Thymus (tissue), 11 donors: ENCODE data around the gene PTDSS2. TPM values are rescaled to one million over a fixed set of nuclear protein-coding genes. Genes with fewer than 3 reads are reported as not detected.
A peak's percentile ranks its signal among the peaks of the same experiment; 100 is the strongest.
"Not testable (repeated sequence)": the region's sequence is repeated elsewhere in the genome, so short reads cannot be mapped to it uniquely, and the experiment has no call there.

Experiments used
- DNase-seq, 9 donors: peaks; one replicate each; pipeline ENCODE4 v3.0.0-alpha.2; 2013; ENCODE audit warnings: low spot score in 9 of 9, low read depth in 6 of 9, missing footprints in 1 of 9
- H3K27ac ChIP-seq, 2 donors: one replicate each; pipeline ENCODE4 v1.5.1; 2013; ENCODE audit warnings: control low read depth in 1 of 2, low read depth in 1 of 2, low read length in 1 of 2, mild to moderate bottlenecking in 1 of 2, moderate library complexity in 1 of 2
- H3K27me3 ChIP-seq, 2 donors: one replicate each; pipeline ENCODE4 v1.5.1; 2013; ENCODE audit warnings: low read length in 1 of 2; ENCODE audit not compliant: control insufficient read depth in 2 of 2, insufficient read depth in 1 of 2
- H3K36me3 ChIP-seq, 2 donors: one replicate each; pipeline ENCODE4 v1.5.1; 2013; ENCODE audit warnings: low read length in 1 of 2, mild to moderate bottlenecking in 1 of 2, moderate library complexity in 1 of 2; ENCODE audit not compliant: control insufficient read depth in 2 of 2, insufficient read depth in 2 of 2
- H3K4me1 ChIP-seq, 2 donors: one replicate each; pipeline ENCODE4 v1.5.1; 2013; ENCODE audit warnings: low read length in 2 of 2; ENCODE audit not compliant: control insufficient read depth in 2 of 2, insufficient read depth in 2 of 2
- H3K4me3 ChIP-seq, 2 donors: one replicate each; pipeline ENCODE4 v1.5.1; 2013; ENCODE audit warnings: low read length in 2 of 2, control low read depth in 1 of 2, mild to moderate bottlenecking in 1 of 2
- H3K9me3 ChIP-seq, 2 donors: one replicate each; pipeline ENCODE4 v1.5.1; 2013; ENCODE audit warnings: low read length in 1 of 2, mild to moderate bottlenecking in 1 of 2; ENCODE audit not compliant: control insufficient read depth in 2 of 2, insufficient read depth in 1 of 2
- WGBS: extraction: QIAGEN DNeasy Blood & Tissue Kit; methylation state at CpG from one replicate; pipeline ENCODE4 v1.1.7; 2013; 5-methylcytosine and 5-hydroxymethylcytosine counted together
- polyA plus RNA-seq: library from polyadenylated mRNA; stranded (reverse); fragments of 200-250 nt; gene quantifications from one replicate; pipeline ENCODE4 v1.2.3, GENCODE V29; 2013
- total RNA-seq: library from RNA; stranded (reverse); fragments of 120-200 nt; gene quantifications from one replicate; pipeline ENCODE4 v1.2.4, GENCODE V29; 2013
- donor health status: healthy.

The PTDSS2 gene
- total and polyA plus RNA-seq, 2 donors = 12.1 to 24.1 TPM

DNA sequence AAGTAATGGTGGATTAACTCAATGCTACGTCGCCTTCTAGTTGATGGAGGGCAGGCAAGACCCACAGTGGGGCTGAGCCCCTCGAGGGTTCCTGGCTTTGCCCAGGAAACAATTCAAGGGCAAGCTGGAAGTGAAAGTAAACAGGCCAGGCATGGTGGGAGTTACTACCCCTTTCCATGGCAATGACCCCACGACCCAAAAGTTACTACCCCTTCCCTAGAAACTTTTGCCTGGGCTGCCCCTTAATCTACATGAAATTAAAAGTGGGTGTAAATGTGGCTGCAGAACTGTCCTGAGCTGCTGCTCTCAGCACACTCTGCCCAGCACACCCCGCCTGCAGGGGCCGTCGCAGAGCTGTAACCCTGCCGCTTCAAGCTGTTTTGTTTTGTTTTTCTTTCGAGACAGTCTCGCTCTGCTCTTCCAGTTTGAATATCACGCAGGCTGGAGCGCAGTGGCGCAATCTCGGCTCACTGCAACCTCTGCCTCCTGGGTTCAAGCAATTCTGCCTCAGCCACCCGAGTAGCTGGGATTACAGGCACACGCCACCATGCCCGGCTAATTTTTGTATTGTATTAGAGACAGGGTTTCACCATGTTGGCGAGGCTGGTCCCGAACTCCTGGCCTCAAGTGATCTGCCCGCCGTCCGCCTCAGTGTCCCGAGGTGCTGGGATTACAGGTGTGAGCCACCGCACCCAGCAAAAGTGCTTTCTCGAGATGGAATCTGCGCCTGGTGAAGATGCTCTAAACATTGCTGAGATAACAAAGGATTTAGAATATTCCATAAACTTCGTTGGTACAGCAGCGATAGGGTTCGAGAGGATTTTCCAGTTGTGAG is 62.9 kb downstream of the PTDSS2 start:
- no peak overlapping the region for H3K27ac ChIP-seq
- no peak overlapping the region for H3K4me3 ChIP-seq
- no peaks in the 10 kb centered on the region for H3K27me3 ChIP-seq
- H3K4me1 ChIP-seq = peaks cover 0 to 4% of the 10 kb centered on the region in 2 donors
- DNase-seq = no peak
- WGBS = 94% methylated on average over 29 of the region's 29 CpGs
- H3K9me3 ChIP-seq = peaks cover 0 to 17% of the 10 kb centered on the region in 2 donors
- peaks cover 9 to 19% of the 10 kb centered on the region in 2 donors for H3K36me3 ChIP-seq

DNA sequence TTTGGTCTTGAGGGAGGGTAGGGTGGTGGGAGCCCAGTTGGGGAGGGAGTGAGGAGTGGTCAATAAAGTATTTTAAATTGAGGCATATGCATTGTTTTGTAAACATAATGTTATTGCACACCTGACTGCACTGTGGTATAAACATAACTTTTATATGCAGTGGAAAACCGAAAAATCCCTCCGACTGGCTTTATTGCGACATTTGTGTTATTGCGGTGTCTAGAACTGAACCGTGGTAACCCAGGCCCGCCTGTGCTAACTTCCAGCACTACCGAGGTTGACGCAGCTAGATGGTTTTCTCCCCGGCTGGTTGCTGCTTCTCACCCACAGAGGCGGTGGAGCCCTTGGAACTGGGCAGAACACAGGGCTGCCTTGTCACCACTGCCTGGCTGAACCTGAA is 64.5 kb downstream of the PTDSS2 start:
- peaks cover 0 to 25% of the 10 kb centered on the region in 2 donors for H3K9me3 ChIP-seq
- H3K27me3 ChIP-seq = no peaks in the 10 kb centered on the region
- peaks cover 0 to 11% of the 10 kb centered on the region in 2 donors for H3K4me1 ChIP-seq
- no peak overlapping the region for H3K4me3 ChIP-seq
- H3K27ac ChIP-seq = peak overlapping the region; percentile 47 to 76
- WGBS = 94% methylated on average over 10 of the region's 10 CpGs
- DNase-seq = no peak
- H3K36me3 ChIP-seq = peaks cover 5 to 14% of the 10 kb centered on the region in 2 donors

DNA sequence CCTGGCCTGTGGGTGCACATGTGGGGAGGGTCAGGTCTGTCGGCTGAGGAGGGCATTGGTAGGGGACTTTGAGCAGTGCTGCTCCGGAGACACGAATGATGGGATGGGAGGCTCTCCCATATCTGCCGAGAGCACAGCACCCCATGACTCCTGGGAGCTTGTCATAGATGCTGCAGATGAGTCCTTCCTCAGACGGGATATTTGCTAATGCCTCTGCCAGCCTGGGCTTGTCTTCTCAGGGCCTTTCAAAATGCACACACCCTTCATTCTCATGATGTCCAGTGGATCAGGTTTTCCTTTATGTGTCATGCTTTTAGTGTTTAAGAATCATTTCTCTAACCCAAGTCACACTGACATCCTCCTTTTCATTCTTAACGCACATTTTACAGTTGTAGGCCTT is 65.1 kb downstream of the PTDSS2 start:
- peaks cover 0 to 11% of the 10 kb centered on the region in 2 donors for H3K4me1 ChIP-seq
- WGBS = 89% methylated on average over 6 of the region's 6 CpGs

DNA sequence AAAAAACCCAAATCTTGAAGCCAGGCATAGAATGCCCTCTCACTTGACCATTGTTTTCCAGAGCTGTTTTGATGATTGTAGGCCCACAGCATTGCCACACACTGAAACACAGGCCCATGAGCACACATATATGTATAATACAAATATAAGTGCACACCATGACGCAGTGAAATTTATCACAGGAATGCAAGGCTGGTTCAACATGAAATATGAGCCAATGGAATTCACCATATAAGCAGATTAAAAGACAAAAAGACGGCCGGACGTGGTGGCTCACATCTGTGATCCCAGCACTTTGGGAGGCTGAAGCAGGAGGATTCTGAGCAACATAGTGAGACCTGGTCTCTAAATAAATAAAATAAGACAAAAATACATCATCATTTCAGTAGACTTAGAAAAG is 66.3 kb downstream of the PTDSS2 start:
- Histone ChIP-seq H3K9me3 (peaks cover 0 to 25% of the 10 kb centered on the region in 2 donors), H3K4me3 (no peak overlapping the region), H3K27me3 (no peaks in the 10 kb centered on the region), H3K27ac (no peak overlapping the region), H3K36me3 (peaks cover 0 to 9% of the 10 kb centered on the region in 2 donors), H3K4me1 (peaks cover 0 to 11% of the 10 kb centered on the region in 2 donors)
- DNase-seq = no peak
- 98% methylated on average over 4 of the region's 4 CpGs for WGBS

More for the DNA sequence above, 65.1 kb downstream of the PTDSS2 start:
- peak overlapping the region; percentile 47 to 76 for H3K27ac ChIP-seq
- peaks cover 0 to 25% of the 10 kb centered on the region in 2 donors for H3K9me3 ChIP-seq
- no peak for DNase-seq
- no peaks in the 10 kb centered on the region for H3K27me3 ChIP-seq
- H3K36me3 ChIP-seq = peaks cover 0 to 14% of the 10 kb centered on the region in 2 donors
- H3K4me3 ChIP-seq = no peak overlapping the region

DNA sequence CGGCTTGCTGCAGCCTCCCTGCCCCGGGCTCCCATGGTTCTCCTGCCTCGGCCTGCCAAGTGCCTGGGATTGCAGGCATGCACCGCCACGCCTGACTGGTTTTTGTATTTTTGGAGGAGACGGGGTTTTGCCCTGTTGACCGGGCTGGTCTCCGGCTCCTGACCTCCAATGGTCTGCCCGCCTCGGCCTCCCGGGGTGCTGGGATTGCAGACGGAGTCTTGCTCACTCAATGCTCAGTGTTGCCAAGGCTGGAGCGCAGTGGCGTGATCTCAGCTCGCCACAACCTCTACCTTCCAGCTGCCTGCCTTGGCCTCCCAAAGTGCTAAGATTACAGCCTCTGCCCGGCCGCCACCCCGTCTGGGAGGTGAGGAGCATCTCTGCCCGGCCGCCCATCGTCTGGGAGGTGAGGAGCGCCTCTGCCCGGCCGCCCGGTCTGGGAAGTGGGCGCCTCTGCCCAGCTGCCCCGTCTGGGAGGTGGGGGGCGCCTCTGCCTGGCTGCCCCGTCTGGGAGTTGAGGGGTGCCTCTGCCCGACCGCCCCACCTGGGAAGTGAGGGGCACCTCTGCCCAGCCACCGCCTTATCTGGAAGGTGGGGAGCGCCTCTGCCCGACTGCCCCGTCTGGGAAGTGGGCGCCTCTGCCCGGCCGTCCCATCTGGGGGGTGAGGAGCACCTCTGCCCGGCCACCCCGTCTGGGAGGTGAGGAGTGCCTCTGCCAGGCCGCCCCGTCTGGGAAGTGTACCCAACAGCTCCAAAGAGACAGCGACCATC is 67.0 kb downstream of the PTDSS2 start:
- WGBS = 97% methylated on average over 43 of the region's 43 CpGs
- not testable (repeated sequence) for DNase-seq, H3K27me3 ChIP-seq, H3K4me3 ChIP-seq, H3K27ac ChIP-seq, H3K36me3 ChIP-seq
- Histone ChIP-seq H3K9me3 (peaks cover 0 to 25% of the 10 kb centered on the region in 2 donors), H3K4me1 (peaks cover 0 to 11% of the 10 kb centered on the region in 2 donors)

DNA sequence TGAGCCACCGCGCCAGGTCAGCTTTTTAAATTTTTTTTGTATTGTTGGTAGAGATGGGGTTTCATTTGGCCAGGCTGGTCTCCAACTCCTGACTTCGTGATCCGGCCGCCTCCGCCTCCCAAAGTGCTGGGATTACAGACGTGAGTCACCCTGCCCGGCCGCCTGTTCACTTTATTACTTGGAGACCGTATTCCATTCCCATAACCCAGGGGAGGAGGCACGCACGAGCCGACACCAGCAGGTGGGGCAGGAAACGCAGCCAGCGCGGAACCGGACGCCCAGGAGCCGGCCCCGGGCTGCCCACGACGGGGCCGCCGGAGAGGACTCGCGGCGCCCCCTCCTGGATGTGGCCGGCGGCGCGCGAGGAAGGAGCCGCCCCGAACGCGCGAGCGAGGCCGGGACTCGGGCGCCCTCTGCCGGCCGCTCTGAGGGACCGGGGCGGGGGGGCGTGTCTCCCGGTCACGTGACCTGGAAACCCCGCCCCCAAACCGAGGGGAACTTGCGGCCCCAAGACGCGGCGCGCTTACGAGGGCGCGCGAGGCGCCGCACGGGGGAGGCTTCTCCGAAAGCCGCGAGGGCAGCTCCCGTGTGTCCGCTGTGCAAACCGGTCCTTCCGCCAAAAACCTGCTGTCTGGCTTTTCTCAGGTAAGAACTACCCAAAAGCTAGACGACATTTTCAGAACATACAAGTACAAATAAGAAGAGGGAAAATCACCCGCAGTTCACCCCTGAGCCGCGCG is 68.6 kb downstream of the PTDSS2 start:
- H3K4me3 ChIP-seq = peak overlapping the region; percentile 5 to 9
- peaks cover 0 to 11% of the 10 kb centered on the region in 2 donors for H3K4me1 ChIP-seq
- peak overlapping the region in 1 of 2 donors; percentile 52 for H3K27ac ChIP-seq
- no peaks in the 10 kb centered on the region for H3K27me3 ChIP-seq
- peaks cover 0 to 25% of the 10 kb centered on the region in 2 donors for H3K9me3 ChIP-seq
- 15% methylated on average over 74 of the region's 74 CpGs for WGBS
- H3K36me3 ChIP-seq = peaks cover 0 to 3% of the 10 kb centered on the region in 2 donors
- DNase-seq = peak; percentile 29 to 87 (median 74)

DNA sequence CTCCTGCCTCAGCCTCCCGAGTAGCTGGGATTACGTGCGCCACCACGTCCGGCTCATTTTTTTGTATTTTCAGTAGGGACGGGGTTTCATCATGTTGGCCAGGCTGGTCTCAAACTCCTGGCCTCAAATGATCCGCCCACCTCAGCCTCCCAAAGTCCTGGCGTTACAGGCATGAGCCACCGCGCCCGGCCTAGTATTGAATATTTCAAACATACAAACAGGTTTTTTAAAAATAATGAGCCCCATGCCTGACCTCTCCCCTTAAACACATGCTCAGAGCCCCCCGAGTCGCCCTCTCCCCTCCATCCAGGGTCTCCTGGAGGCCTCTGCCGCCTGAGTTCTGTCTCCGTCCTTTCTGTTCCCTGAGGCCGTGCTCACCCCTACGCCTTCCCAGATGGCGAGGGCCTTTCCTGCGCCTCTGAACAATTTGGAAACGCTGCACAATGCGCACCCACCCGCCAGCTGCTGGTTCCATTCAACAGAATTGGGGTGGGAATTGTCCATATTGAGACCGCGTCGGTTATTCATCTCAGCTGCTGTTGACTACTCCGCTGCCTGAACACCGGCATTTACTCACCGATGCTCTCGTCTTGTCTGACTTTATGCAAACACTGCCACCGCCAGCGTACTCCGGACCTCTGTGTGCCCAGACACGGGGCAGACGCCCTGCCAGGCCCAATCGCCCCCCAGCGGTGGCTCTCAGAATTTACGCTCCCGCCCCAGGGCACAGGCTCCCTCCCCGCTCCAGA is 70.5 kb downstream of the PTDSS2 start:
- WGBS = 96% methylated on average over 39 of the region's 39 CpGs
- no peaks in the 10 kb centered on the region for H3K27me3 ChIP-seq
- no peak overlapping the region for H3K27ac ChIP-seq
- H3K36me3 ChIP-seq = no peaks in the 10 kb centered on the region
- DNase-seq = no peak
- peaks cover 0 to 7% of the 10 kb centered on the region in 2 donors for H3K4me1 ChIP-seq
- H3K4me3 ChIP-seq = no peak overlapping the region
- peaks cover 0 to 25% of the 10 kb centered on the region in 2 donors for H3K9me3 ChIP-seq

DNA sequence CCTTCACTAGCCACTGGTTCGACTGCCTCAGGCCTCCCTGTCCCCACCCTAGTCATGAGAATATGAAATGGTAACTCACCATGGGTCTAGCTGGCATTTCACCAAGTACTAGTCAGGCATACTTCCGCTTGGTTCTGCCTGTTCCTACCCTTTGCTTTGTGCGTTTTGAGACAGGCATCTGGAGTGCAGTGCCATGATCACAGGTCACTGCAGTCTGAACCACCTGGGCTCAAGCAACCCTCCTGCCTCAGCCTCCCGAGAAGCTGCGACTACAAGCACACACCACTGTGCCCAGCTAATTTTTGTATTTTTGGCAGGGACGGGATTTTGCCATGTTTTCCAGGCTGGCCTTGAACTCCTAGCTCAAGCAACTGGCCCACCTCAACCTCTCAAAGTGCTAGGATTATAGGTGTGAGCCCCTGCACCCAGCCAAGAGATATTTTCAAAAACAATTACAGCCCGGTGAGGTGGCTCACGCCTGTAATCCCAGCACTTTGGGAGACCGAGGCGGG is 71.2 kb downstream of the PTDSS2 start:
- Histone ChIP-seq H3K4me3 (no peak overlapping the region), H3K9me3 (peaks cover 0 to 21% of the 10 kb centered on the region in 2 donors), H3K27ac (no peak overlapping the region), H3K4me1 (peaks cover 0 to 7% of the 10 kb centered on the region in 2 donors), H3K27me3 (no peaks in the 10 kb centered on the region), H3K36me3 (no peaks in the 10 kb centered on the region)
- DNase-seq = no peak
- WGBS = 97% methylated on average over 10 of the region's 10 CpGs
